A673 (cell line): ENCODE measurements around the gene GIN1.

ENCODE experiments used
- EZH2 ChIP-seq: fragments of 200-600 bp; sonication (generic); IDR thresholded peaks from 2 replicates; pipeline ENCODE4 v1.6.1; 2017; ENCODE audit warnings: borderline replicate concordance, low read depth, mild to moderate bottlenecking, mixed read lengths, antibody characterized with exemption, low read length; ENCODE audit not compliant: poor library complexity, severe bottlenecking
- TF ChIP-seq, protein P1 (sequence below): fragments of 300-800, 200-600 bp; sonication (generic); conservative IDR thresholded peaks from 2 replicates; pipeline ENCODE4 v1.5.1; 2017; ENCODE audit warnings: low read depth, mild to moderate bottlenecking, antibody characterized with exemption, low read length, moderate library complexity, mixed read lengths

DNA sequence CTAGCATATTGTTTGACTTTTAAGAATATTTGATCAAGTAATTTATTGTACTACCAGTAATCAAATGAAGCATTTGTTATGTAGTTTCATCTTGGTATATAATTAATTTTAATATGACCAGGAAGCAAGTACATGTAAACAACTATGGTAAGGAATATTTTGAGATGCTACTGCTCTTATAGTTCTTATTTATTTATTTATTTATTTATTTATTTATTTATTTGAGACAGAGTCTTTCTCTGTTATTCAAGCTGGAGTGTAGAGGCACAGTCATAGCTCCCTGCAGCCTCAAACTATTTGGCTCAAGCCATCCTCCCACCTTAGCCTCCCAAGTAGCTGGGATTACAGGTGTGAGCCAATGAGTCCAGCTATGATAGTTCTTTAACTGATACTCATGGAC is 8.3 kb upstream of the GIN1 start:
- TF ChIP-seq, protein P1, sequence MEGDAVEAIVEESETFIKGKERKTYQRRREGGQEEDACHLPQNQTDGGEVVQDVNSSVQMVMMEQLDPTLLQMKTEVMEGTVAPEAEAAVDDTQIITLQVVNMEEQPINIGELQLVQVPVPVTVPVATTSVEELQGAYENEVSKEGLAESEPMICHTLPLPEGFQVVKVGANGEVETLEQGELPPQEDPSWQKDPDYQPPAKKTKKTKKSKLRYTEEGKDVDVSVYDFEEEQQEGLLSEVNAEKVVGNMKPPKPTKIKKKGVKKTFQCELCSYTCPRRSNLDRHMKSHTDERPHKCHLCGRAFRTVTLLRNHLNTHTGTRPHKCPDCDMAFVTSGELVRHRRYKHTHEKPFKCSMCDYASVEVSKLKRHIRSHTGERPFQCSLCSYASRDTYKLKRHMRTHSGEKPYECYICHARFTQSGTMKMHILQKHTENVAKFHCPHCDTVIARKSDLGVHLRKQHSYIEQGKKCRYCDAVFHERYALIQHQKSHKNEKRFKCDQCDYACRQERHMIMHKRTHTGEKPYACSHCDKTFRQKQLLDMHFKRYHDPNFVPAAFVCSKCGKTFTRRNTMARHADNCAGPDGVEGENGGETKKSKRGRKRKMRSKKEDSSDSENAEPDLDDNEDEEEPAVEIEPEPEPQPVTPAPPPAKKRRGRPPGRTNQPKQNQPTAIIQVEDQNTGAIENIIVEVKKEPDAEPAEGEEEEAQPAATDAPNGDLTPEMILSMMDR: no peak
- no peak for TF ChIP-seq EZH2
